HG03108 (cell line): ENCODE measurements around the gene SLC26A11.

Source experiments
- ATAC-seq: cut with Tn5 transposase; IDR thresholded peaks from one replicate; pipeline ENCODE4 v1.9.1; 2021; ENCODE audit warnings: moderate library complexity; ENCODE audit not compliant: unreplicated experiment

SLC26A11 gene

DNA sequence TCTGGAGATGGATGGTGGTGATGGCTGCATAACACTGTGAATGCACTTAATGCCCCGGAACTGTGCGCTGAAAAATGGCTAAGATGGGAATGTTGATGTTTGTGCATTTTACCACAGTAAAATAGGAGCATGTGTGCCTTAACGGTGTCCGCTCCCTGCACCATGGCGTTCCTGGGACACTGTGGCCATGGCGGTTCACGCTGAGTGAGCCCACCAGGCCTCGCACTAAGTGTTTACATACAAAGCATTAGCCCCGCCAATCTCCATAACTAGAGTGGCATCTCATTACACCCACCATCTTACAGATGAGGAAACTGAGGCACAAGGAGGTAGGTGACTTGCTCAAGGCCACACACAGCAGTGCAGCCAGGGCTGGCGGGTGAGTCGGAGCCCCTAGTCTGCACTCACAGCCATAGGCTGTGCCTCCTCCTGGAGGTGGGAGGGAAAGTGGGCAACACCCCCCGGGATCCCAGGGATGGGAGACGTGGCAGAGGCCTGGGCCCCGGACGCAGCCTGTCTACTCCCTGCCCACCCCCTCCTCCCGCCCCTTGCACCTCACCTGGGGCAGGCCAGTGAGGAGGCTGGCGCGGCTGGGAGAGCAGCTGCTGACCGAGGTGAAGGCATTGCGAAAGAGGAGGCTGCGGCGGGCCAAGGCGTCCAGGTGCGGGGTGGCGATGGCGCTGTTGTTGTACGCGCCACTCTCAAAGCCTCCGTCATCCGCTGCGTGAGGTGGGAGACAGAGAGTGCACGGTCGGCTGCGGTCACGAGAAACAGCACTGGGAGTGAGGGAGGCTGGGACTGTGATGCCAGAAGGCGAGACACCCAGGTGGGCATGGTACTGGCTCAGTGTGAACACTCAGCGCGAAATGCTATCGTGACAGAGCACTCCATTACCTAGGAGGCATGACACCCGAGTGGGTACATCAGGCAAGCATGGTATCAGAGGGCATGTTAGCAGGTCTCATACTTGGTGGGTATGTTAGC lies 3.5 kb upstream of the SLC26A11 start:
- no peak for ATAC-seq

DNA sequence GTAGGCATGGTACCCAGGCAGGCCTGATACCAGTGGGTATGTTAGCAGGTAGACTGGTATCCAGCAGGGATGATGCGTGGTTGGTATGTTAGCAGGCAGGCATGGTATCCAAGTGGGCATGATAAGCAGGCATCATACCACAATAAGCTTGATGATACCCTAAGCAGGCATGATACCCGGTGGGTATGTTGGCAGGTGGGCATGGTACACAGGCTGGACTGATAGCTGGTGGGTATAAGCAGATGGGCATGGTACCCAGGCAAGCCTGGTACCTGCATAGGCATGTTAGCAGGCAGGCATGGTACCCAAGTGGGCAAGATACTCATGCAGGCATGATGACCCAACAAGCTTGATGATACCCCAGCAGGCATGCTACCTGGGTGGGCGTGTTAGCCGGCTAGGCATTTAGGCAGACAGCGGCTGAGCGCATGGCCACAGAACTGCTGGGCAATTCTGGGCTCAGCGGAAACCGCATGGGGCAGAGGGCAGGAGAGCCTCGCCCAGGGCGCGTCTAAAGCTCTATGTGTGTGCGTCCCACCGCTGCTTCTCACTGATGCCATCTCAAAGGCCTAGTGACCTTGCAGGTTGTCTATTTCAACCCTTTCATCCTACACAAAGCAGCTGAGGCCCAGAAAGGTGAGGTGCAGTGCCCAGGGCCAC lies 2.4 kb upstream of the SLC26A11 start:
- ATAC-seq, result no peak

DNA sequence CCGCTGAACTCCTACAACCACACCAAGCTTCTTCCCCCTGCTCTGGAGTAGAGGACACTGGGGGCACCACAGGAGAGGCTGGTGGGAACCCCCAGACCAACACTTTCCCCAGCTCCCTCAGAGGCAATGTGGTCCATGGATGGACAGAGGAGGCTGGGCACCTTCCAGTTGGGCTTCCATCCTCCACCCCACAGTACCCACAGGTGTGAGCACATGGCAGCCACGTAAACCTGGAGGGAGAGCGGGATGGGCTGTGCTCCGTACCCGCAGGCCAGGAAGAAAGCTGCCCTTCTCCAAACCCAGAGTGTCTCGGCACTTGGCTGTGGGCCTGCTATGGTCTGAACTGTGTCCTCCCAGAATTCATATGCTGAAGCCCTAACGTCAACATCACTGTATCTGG lies 1.8 kb upstream of the SLC26A11 start:
- ATAC-seq, result no peak

DNA sequence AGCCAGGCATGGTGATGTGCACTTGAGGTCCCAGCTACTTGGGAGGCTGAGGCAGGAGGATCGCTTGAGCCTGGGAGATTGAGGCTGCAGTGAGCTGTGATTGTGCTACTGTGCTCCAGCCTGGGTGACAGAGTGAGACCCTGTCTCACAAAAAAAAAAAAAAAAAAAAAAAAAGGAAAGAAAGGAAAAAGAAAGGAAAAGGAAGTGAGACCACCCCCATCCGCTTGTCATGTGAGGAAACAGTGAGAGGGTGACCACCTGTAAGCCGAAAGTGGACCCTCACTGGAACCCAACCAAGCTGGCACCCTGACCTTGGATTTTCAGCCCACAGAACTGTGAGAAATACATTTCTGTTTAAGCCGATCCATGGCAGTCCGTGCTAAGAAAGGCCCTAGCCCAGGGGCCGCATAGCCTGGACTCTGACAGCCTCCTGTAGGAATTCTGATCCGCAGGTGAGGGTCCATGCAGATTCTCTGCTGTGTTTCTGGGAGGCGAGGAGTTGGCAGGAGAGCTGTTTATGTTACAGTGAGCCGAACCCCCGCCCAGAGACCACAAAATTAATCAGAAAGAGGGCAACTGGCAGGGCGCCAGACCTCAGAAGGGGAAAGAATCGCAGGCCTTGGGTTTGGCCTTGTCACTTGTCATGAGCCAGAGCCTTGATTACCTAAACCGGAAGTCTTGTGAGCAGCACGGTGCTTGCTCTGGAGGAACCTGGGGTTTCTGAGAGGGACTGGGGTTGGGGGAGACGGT lies 1.0 kb upstream of the SLC26A11 start:
- peak; percentile 67 for ATAC-seq

DNA sequence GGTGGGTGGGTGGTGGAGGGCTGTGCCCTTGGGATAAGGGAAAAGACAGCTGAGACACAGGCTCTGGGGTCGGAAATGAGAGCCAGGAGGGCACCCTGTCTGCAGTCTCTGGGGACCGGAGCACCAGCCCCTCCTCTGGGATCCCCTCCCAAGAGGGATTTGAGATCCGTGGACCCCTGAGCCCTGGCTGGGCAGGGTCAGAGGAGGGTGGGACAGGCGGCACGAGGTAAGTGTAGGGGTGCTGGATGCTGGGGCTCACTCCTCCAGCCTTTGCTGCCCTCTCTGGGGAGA lies 519 bp upstream of the SLC26A11 start:
- ATAC-seq, result peak; percentile 14

DNA sequence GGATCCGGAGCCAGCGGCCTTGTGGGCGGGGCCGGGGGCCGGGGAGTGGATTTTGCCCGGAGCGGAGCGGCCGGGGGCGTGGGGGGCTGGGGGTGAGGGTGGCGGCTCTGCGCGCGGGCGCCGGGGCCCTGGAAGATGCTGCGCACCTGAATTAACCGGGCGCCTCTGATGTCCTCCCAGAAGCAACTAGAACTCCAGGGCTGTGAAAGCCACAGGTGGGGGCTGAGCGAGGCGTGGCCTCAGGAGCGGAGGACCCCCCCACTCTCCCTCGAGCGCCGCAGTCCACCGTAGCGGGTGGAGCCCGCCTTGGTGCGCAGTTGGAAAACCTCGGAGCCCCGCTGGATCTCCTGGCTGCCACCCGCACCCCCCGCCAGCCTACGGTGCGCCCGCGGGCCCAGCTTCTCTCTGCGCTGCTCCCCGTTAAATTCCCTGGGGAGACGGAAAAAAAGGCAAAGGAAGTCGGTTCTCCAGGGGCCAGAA lies 549 bp downstream of the SLC26A11 start:
- ATAC-seq, result no peak

DNA sequence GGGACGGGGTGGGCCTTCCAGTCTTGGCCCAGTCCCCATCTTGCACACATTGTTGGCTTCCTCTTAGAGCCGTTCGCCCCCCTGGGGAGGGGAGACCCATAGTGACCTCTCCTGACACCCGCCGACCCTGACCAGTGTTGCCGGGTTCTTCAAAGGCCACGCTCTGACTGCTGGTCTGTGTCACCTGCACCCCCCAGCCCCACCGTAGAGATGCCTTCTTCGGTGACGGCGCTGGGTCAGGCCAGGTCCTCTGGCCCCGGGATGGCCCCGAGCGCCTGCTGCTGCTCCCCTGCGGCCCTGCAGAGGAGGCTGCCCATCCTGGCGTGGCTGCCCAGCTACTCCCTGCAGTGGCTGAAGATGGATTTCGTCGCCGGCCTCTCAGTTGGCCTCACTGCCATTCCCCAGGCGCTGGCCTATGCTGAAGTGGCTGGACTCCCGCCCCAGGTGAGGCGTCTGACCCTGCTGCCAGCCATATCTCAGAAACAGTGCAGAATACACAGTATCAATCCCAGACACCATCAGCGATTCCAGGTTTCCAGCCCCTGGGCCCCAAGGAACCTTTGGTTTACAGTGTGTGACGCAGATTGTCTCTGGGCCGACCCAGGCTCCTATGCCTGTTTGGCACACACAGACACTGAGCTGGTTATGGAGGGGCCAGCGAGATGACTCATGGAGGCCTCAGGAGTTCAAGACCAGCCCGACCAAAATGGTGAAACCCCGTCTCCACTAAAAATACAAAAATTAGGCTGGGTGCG lies 1.3 kb downstream of the SLC26A11 start:
- ATAC-seq, result no peak

DNA sequence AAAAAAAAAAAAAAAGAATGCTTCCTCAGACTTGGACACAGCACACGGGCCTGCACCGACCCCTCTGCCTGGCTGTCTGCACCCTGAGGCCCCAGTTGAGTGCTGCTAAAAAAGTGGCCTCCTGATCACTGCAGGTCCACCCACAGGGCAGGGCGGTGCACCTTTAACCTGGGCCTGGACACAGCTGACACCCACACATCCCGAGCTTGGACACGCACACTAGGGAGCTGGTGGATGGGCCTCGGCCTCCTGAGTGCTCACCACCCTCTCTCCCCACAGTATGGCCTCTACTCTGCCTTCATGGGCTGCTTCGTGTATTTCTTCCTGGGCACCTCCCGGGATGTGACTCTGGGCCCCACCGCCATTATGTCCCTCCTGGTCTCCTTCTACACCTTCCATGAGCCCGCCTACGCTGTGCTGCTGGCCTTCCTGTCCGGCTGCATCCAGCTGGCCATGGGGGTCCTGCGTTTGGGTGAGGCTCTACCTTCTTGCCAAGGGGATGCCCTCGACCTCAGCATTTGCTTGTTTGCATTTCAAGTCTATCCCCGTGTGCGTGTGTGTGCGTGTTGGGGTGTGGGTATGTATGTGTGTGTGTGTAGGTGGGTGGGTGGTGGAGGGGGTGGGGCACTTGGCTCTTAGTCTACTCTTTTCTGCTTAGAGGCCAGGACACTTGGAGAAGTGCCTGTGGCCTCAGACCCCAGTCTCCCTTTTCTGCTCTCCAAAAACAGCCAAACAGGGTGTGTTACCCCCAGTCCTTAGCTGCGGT lies 2.3 kb downstream of the SLC26A11 start:
- ATAC-seq, result no peak

DNA sequence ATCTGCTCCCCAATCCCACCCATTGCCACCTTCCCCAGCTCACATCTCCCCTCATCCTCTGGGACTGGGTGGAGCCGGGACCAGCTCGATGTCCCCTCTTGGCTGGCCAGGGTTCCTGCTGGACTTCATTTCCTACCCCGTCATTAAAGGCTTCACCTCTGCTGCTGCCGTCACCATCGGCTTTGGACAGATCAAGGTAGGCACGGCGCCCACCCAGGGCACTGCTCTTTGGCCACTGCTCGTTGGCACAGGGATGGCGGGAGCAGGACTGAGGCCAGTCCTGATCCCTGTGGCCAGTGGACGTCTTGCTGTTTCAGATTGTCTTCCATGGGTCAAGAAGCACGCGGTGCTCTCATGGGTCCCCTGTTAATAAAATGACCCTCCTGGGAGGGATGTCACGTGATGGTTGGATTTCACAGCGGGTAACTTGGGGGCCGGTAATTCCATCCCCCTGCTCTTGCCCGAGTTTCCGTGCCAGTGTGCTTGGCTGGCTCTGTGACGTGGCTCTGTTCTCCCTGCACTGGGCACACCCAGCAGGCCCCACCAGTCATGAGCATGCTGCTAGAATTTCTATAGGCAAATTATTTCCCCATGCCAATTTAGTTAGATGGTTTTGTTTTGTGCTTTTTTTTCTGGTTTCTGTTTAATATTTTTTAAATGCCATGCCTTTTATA lies 3.1 kb downstream of the SLC26A11 start:
- ATAC-seq, result no peak

DNA sequence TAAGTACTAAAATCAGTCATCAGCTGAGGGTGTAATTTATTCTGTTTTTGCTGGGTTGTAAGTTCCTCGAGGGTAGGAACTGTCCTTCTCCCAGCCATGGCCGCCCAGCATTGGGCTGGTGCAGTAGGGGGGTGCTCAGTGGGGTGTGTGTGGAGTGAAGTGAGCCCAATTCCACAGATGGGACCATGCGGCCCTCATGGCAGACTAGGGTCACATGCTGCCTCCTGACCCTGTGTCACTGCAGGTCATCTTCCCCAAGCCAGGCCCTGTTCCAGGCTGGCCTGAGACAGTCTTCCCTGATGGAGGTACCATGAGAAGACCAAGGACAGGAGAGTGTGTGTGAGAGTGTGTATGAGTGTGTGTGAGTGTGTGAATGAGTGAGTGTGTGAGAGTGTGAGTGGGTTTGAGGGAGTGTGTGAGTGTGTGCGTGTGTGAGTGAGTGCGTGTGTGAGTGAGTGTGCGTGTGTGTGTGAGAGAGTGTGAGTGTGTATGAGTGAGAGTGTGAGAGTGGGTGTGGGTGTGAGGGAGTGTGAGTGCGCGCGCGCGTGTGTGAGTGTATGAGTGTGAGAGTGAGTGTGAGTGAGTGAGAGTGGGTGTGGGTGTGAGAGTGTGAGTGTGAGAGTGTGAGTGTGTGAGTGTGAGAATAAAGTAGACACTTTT lies 3.7 kb downstream of the SLC26A11 start:
- ATAC-seq, result no peak

DNA sequence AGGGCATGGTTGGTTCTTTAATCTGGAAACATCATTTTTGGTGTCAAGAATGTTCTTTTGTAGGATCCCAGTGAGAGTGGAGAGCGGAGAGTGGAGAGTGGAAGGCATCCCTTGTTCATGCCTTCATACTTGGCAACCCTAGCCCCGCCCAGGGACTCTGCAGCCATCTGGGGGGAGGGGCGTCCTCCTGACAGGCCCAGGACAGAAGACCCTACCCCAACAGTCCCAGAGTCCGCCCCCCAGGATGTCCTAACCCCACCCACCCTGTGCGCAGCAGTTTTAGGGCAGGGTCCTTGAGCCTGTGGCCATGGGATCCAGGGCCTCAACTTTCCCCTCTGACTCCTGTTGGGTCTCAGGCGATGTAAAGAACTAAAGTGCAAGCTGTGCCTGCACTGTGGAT lies 4.5 kb downstream of the SLC26A11 start:
- ATAC-seq, result no peak

DNA sequence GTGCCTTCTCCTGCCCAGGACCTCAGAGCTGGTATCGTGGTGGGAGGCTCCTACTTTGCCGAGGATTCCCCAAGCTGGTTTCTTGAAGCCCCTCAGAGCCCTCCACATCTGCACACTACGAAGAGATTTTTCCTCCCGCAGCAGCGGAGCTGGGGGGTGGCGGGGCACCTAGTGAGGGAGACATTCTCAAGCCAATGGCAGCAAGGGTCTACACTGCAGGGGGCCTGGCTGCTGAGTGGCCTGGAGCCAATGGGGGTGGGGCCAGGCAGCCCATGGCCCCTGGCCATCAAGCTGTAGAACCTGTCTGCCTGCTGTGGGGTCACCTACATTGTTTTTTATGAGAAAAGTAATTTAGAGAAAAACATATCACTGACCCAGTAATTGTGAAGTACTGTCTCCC lies 5.0 kb downstream of the SLC26A11 start:
- ATAC-seq, result no peak

DNA sequence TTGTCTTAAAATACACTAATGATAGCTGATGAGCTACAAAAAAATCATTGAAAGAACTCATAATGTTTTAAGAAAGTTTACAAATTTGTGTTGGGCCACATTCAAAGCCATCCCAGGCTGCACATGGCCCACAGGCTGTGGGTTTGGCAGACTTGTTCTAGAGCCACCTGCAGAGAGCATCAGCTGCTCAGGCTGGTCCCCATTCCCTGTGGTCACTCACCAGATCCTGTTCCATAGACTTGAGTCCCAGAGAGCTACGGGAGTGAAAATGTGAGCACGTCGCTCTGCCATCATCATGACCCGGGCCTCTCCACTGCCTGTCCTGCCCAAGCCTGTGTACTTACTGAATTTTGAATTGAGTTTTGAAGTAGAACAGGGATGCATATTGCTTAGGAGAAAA lies 6.9 kb downstream of the SLC26A11 start:
- no peak for ATAC-seq

DNA sequence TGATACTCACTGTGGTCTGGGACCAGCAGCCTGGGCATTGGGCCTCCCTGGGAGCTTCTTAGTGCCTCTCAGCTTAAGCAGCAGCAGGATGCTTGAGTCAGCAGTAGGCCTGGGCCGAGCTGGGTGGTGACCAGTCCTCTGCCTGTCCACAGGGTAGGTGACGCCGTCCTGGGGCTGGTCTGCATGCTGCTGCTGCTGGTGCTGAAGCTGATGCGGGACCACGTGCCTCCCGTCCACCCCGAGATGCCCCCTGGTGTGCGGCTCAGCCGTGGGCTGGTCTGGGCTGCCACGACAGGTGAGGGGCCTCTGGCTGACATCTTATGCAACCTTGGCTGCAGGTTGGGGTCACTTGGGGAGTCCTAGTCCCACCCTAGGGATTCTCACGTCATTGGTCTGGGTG lies 7.4 kb downstream of the SLC26A11 start:
- ATAC-seq, result no peak

DNA sequence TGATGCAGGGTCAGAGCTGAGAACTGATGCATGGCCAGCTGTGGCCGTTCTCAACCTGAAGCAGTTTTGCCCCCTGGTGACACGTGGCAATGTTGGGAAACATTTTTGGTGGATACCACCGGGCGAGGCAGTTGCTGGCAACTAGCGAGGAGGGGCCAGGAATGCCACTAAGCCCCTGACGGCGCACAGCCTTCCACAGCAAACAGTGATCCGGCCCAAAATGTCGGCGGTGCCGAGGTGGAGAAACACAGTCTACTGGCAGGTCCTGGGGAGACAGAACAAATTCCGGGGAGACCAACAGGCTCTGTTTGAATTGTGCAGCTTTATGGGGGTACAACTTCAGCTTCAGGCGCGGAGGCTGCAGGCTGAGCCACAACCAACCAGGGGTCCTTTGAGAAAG lies 8.2 kb downstream of the SLC26A11 start:
- no peak for ATAC-seq

DNA sequence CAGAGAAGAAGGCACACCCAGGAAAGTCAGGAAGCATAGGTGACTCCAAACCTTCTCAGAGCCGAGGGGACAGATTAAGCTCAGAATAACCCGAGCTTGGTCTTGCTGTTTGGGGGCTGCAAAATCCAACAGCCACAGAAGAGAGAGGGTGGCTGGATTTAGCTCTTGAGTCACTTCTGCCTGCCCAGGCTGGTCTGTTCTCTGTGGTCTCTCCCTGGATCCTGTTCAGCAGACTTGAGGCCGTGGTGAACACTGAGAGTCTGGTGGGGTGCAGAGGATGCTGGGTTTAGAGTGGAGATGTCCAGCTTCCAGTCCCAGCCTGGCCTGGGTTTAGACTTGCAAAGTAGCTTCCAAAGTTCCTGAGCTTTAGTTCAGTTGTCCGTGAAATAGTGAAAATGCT lies 8.8 kb downstream of the SLC26A11 start:
- no peak for ATAC-seq

DNA sequence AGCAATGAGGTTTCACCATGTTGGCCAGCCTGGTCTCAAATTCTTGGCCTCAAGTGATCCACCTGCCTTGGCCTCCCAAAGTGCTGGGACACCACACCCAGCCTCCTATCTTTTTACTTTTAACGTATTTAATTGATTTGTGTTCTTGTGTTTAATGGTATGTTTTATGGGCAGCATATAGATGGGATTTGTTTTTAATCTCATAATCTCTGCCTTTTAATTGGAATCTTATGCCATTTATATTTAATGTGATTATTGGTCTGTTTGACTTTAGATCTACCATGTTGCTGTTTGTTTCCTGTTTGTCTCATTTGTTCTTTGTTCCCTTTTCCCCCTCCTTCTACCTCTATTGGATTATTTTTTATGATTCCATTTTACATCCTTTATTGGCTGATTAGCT lies 12.2 kb downstream of the SLC26A11 start:
- no peak for ATAC-seq

DNA sequence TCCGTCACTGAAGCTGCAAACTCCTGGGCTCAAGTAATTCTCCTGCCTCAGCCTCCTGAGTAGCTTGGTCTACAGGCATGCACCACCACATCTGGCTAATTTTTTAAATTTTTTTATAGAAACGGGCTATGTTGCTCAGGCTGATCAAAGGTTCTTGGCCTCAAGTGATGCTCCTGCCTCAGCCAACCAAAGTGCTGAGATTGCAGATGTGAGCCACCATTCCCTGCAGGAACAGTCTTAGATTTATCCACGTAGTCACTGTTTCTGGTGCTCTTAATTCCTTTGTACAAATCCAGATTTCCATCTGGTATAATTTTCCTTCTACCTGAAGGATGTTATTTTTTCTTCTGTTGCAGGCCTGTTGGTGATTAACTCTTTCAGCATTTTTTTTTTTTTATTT lies 13.0 kb downstream of the SLC26A11 start:
- no peak for ATAC-seq

DNA sequence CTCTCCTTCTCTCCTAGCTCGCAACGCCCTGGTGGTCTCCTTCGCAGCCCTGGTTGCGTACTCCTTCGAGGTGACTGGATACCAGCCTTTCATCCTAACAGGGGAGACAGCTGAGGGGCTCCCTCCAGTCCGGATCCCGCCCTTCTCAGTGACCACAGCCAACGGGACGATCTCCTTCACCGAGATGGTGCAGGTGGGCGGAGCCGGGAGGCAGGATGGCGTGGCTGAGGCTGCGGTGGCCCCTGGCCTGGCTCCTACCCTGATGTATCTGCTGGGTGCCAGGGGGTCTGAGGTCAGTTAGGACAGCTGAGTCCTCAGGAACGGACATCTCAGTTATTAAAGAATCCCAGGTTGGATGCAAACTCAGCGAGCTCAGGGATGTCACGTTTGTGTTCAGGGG lies 16.7 kb downstream of the SLC26A11 start:
- ATAC-seq, result no peak
